ACC112 (cell line): ENCODE measurements around the gene STAT5A.

Source experiments
- H2AFZ ChIP-seq: fragments of 200-600 bp; sonication (generic); one replicate; pipeline ENCODE4 v1.6.0; 2017; ENCODE audit warnings: antibody characterized with exemption, low read length; ENCODE audit not compliant: unreplicated experiment
- H3K27ac ChIP-seq: fragments of 200-600 bp; sonication (generic); 2 replicates; pipeline ENCODE4 v1.5.1; 2014; ENCODE audit warnings: low read depth, mild to moderate bottlenecking, antibody characterized with exemption, low read length, moderate library complexity
- H3K27me3 ChIP-seq: fragments of 200-600 bp; sonication (generic); 2 replicates; pipeline ENCODE4 v1.6.1; 2014; ENCODE audit warnings: mild to moderate bottlenecking, antibody characterized with exemption, low read length, moderate library complexity, mixed read lengths; ENCODE audit not compliant: insufficient read depth
- H3K36me3 ChIP-seq: fragments of 200-600 bp; sonication (generic); 2 replicates; pipeline ENCODE4 v1.6.1; 2016; ENCODE audit warnings: mild to moderate bottlenecking, antibody characterized with exemption, low read length, moderate library complexity, mixed read lengths; ENCODE audit not compliant: insufficient read depth
- H3K4me1 ChIP-seq: fragments of 200-600 bp; sonication (generic); one replicate; pipeline ENCODE4 v1.6.1; 2016; ENCODE audit warnings: low read length, mixed read lengths; ENCODE audit not compliant: insufficient read depth, unreplicated experiment, control insufficient read depth
- H3K4me3 ChIP-seq: fragments of 200-600 bp; sonication (generic); 2 replicates; pipeline ENCODE4 v1.5.1; 2014; ENCODE audit warnings: mild to moderate bottlenecking, low read depth, low read length
- H3K79me2 ChIP-seq: fragments of 200-600 bp; sonication (generic); one replicate; pipeline ENCODE4 v1.6.0; 2016; ENCODE audit warnings: low read length; ENCODE audit not compliant: control insufficient read depth, unreplicated experiment, insufficient read depth

Gene STAT5A

GRCh38 chr17:42334677-42335076 is 46.4 kb downstream of the STAT5A start:
- Histone ChIP-seq H2AFZ (no peak overlapping the region), H3K4me1 (peaks cover 3% of the 10 kb centered on the region), H3K27me3 (no peaks in the 10 kb centered on the region), H3K36me3 (peaks cover 41% of the 10 kb centered on the region), H3K4me3 (no peak overlapping the region), H3K27ac (no peak overlapping the region), H3K79me2 (no peaks in the 10 kb centered on the region)

- H3K27me3 ChIP-seq = no peaks in the 10 kb centered on the region
- H2AFZ ChIP-seq = no peak overlapping the region
- H3K27ac ChIP-seq = no peak overlapping the region
- peaks cover 43% of the 10 kb centered on the region for H3K36me3 ChIP-seq
- no peaks in the 10 kb centered on the region for H3K79me2 ChIP-seq
- no peak overlapping the region for H3K4me3 ChIP-seq
- H3K4me1 ChIP-seq = peaks cover 18% of the 10 kb centered on the region
Measured at GRCh38 chr17:42337442-42337841, 49.1 kb downstream of the STAT5A start.

- no peak overlapping the region for H3K4me3 ChIP-seq
- H3K27me3 ChIP-seq = no peaks in the 10 kb centered on the region
- no peak overlapping the region for H2AFZ ChIP-seq
- H3K4me1 ChIP-seq = peaks cover 26% of the 10 kb centered on the region
- no peak overlapping the region for H3K27ac ChIP-seq
- H3K79me2 ChIP-seq = no peaks in the 10 kb centered on the region
- H3K36me3 ChIP-seq = peaks cover 34% of the 10 kb centered on the region
Measured at GRCh38 chr17:42338427-42338985, 50.2 kb downstream of the STAT5A start.

GRCh38 chr17:42339221-42339620 is 50.9 kb downstream of the STAT5A start:
- Histone ChIP-seq H2AFZ (no peak overlapping the region), H3K4me1 (peaks cover 26% of the 10 kb centered on the region), H3K27ac (no peak overlapping the region), H3K36me3 (peaks cover 34% of the 10 kb centered on the region), H3K4me3 (no peak overlapping the region), H3K27me3 (no peaks in the 10 kb centered on the region), H3K79me2 (no peaks in the 10 kb centered on the region)

- no peak overlapping the region for H3K4me3 ChIP-seq
- no peak overlapping the region for H3K27ac ChIP-seq
- H3K79me2 ChIP-seq = no peaks in the 10 kb centered on the region
- peaks cover 27% of the 10 kb centered on the region for H3K36me3 ChIP-seq
- no peaks in the 10 kb centered on the region for H3K27me3 ChIP-seq
- H2AFZ ChIP-seq = no peak overlapping the region
- peaks cover 26% of the 10 kb centered on the region for H3K4me1 ChIP-seq
Measured at GRCh38 chr17:42340691-42341127, 52.4 kb downstream of the STAT5A start.

- Histone ChIP-seq H3K4me1 (peaks cover 31% of the 10 kb centered on the region), H3K27ac (no peak overlapping the region), H3K36me3 (peaks cover 33% of the 10 kb centered on the region), H3K27me3 (no peaks in the 10 kb centered on the region), H3K4me3 (no peak overlapping the region), H3K79me2 (peaks cover 8% of the 10 kb centered on the region), H2AFZ (no peak overlapping the region)
Measured at GRCh38 chr17:42341568-42341967, 53.3 kb downstream of the STAT5A start.

GRCh38 chr17:42342242-42343008 is 54.1 kb downstream of the STAT5A start:
- Histone ChIP-seq H3K4me1 (peaks cover 40% of the 10 kb centered on the region), H3K36me3 (peaks cover 30% of the 10 kb centered on the region), H3K4me3 (no peak overlapping the region), H2AFZ (no peak overlapping the region), H3K79me2 (peaks cover 8% of the 10 kb centered on the region), H3K27ac (no peak overlapping the region), H3K27me3 (no peaks in the 10 kb centered on the region)

GRCh38 chr17:42345396-42346073 is 57.2 kb downstream of the STAT5A start:
- Histone ChIP-seq H3K27ac (no peak overlapping the region), H2AFZ (no peak overlapping the region), H3K4me3 (no peak overlapping the region), H3K36me3 (peaks cover 26% of the 10 kb centered on the region), H3K4me1 (peaks cover 47% of the 10 kb centered on the region), H3K27me3 (no peaks in the 10 kb centered on the region), H3K79me2 (peaks cover 32% of the 10 kb centered on the region)

GRCh38 chr17:42346481-42346880 is 58.2 kb downstream of the STAT5A start:
- Histone ChIP-seq H2AFZ (no peak overlapping the region), H3K27ac (peak overlapping the region; percentile 47; the same call in 1 of the 2 replicates), H3K79me2 (peaks cover 38% of the 10 kb centered on the region), H3K4me1 (peaks cover 38% of the 10 kb centered on the region), H3K4me3 (no peak overlapping the region), H3K36me3 (peaks cover 22% of the 10 kb centered on the region), H3K27me3 (no peaks in the 10 kb centered on the region)

- Histone ChIP-seq H3K79me2 (peaks cover 43% of the 10 kb centered on the region), H3K36me3 (peaks cover 17% of the 10 kb centered on the region), H2AFZ (no peak overlapping the region), H3K4me1 (peaks cover 33% of the 10 kb centered on the region), H3K27ac (peak overlapping the region; percentile 78), H3K4me3 (no peak overlapping the region), H3K27me3 (no peaks in the 10 kb centered on the region)
Measured at GRCh38 chr17:42347198-42347597, 58.9 kb downstream of the STAT5A start.
